NK-92 treated with Interleukin-12 subunit alpha and Interleukin-12 subunit beta, amount 100 ng/mL, for 24 hours (cell line): ENCODE results near the gene AGXT2.
"Not testable (repeated sequence)": the region's sequence is repeated elsewhere in the genome, so short reads cannot be mapped to it uniquely, and the experiment has no call there.

Experiments
- DNase-seq: peaks from one replicate; lab custom pipeline; 2025; lab: John Stamatoyannopoulos, UW

AGXT2 gene

GRCh38 chr5:35012796-35013195 is 35.0 kb downstream of the AGXT2 start:
- DNase-seq: no peak

DNA sequence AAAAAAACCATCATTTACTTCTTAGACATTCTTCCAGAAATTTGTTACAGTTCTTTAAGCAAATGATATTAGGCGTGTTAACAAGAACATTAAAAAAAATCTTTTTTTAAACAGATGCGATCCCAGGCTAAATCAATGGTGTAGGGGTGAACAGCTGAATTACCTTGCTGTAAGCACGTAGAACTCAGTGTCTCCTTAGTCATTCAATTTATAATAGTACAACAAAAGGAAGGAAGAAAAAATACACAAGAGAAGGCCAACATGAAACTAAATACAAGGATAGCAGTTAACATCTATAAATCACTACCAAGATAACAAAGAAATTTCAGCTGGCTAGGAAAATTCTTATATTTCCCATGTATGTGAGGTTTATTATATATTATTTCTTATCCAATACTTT is 35.4 kb downstream of the AGXT2 start:
- no peak for DNase-seq

- no peak for DNase-seq
These were observed 37.1 kb downstream of the AGXT2 start for GRCh38 chr5:35010676-35011075.

- DNase-seq: no peak
These were observed 38.1 kb downstream of the AGXT2 start for GRCh38 chr5:35009657-35010056.

DNA sequence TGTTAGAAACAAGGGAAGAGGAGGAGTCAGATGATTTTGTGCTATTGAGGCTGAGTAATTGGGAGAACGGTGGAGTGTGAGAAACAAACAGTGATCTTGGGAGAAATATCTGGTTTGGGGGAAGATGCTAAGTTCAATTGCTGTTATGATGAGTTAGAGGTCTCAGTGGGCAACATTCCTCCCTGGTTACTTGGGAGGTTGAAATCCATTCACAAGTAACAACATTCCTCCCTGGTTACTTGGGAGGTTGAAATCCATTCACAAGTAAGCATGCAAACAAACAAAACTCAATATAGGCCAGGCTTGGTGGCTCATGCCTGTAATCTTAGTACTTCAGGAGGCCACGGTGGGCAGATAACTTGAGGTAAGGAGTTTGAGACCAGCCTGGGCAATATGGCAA is 38.7 kb downstream of the AGXT2 start:
- DNase-seq: no peak

DNA sequence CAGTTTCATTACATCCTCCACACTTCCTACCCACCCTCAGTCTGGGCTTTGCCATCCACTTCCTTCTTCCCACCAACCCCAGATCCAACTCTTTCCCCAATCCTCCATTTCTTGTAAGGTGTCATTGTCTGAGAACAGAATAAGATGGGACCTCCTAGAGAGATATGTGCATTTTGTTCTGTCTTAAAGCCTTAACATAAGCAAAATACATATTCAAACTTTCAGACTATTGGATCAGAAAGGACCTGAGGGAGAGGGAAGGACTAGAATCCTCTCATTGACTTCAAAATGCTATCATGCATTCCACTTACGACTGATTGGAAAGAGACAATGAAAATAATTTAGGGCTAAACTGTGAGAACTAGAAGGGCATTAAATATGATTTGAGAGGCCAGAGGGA is 43.0 kb downstream of the AGXT2 start:
- DNase-seq: no peak

GRCh38 chr5:35004200-35004599 is 43.5 kb downstream of the AGXT2 start:
- DNase-seq: no peak

GRCh38 chr5:35003018-35003957 is 44.5 kb downstream of the AGXT2 start:
- peak; percentile 53 for DNase-seq

GRCh38 chr5:35002459-35002858 is 45.3 kb downstream of the AGXT2 start:
- DNase-seq: no peak

- no peak for DNase-seq
These were observed 45.9 kb downstream of the AGXT2 start for GRCh38 chr5:35001842-35002241.

DNA sequence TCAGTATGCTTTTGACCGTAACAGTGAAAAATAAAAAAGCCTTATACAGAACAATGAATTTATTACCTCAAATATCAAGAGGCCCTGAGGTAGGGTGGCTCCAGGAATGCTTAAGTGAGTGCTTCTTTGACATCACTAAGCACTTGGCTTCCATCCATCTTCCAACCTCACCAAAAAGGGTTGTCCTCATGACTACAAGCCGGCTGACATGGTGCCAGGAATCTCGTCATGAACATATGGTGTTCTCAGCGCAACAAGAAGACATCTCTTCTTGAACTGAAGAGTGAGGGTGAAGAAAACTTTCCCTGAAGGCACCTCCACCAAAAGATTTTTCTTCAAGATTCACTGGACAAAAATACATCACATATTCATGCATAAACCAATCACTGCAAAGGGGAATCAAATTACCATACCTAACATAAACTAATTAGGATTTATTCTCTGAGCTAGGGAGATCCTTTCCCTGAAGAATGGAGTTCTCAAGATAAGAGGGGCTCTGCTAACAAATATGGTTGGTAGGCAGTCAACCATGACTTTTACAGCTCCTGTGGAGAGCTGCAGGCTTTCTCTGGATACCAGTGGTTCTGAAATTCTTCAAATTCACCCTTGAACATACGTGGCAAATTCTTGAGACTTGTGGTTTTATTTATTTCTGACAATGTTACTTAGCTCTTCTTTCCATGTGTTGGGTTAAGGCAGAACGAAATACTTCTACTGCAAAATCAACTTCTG is 49.5 kb downstream of the AGXT2 start:
- no peak for DNase-seq

DNA sequence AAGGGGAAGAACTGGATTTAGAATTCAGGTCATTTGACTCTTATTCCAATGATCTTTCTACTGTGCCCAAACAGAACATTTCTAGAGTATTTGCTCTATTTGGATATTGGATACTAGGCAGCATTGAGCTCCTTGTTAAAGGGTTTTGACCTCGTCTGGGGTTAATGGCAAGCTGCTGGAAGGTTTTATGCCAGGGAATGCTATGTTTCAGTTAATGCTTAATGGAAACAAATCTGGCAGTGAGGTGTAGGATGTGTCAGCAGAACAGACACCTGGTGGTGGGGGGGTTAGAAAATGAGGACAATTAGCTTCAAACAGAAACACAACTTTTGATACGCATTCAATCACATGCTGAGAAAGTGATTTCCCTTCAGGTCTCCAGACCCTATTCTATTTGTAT is 51.5 kb downstream of the AGXT2 start:
- DNase-seq: no peak

DNA sequence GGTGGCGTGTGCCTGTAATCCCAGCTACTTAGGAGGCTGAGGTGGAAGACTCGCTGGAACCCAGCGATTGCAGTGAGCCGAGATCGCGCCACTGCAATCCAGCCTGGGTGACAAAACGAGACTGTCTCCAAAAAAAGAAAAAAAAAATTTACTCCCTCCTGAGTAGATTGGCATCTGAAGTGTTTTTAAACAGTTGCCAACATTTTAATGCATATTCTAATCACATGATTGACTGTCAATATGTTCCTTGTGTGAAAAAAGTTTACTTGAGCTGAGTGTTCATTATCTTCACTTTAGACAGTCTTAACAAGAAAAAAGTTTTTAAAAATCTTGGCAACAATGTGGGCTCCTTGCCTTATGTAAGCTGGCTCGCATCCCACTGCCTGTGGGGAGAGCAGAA is 53.8 kb downstream of the AGXT2 start:
- DNase-seq: no peak

DNA sequence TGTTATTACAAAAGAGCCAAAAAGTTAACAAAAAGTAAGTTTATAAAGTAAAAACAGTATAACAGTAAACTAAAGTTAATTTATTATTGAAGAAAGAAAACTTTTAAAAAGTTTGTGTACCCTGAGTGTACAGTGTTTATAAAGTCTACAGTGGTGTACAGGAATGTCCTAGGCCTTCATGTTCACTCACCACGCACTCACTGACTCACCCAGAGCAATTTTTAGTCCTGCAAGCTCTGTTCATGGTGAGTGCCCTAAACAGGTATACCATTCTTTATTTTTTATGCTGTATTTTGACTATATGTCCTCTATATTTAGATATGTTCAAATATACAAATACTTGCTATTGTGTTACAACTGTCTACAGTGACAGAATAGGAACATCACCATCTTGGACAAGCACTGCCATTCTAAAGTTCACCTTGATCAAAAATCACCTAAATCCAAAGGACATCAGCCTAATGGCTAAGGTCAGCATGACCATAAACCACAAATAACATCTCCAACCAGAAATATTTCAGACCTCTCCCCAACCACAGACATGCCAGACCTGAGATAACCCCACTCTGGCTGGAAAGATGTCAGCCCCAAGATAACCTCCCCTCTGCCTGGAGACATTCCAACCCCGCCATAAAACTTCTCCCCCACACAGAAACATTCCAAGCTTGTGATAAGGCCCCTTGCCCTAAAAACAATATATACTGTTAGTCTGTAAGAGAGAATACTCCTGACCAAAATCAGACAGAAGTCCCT is 56.1 kb downstream of the AGXT2 start:
- DNase-seq: no peak

DNA sequence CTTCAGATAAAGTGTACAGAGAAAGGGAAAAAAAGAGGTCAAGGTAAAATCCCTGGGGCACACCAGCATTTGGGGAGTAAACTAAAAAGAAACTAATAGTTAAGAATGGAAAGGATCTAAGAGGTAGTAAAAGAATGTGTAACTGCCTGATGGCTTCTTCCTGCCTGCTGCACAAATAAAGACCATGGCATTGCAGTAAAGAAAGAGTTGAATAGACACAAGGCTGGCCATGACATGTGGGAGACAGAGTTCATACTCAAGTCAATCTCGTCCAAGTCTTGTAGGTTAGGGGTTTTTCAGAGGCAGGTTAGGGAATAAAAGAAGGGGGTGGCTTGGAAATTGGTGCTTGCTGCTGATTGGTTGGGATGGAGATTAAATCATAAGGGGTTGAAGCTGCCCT is 60.8 kb downstream of the AGXT2 start:
- no peak for DNase-seq

- DNase-seq: no peak
These were observed 64.9 kb downstream of the AGXT2 start for GRCh38 chr5:34982823-34983222.

DNA sequence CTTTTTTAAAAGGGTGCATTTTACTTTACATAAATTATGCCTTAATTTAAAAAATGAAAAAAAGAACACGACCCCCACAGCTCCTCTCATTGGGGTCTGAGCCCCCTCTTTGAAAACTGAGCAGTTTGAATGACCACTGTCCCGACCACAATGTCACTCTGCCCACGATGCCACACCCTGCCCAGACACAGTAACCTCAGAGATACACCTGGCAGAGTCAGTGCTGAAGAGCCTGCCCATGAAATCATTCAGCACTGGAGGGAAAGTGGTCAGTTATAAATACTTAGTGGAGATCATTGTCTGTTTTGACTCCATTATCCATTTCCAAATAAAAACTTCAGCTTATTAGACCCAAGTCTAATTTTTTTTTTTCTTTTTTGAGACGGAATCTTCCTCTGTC is 69.1 kb downstream of the AGXT2 start:
- no peak for DNase-seq

DNA sequence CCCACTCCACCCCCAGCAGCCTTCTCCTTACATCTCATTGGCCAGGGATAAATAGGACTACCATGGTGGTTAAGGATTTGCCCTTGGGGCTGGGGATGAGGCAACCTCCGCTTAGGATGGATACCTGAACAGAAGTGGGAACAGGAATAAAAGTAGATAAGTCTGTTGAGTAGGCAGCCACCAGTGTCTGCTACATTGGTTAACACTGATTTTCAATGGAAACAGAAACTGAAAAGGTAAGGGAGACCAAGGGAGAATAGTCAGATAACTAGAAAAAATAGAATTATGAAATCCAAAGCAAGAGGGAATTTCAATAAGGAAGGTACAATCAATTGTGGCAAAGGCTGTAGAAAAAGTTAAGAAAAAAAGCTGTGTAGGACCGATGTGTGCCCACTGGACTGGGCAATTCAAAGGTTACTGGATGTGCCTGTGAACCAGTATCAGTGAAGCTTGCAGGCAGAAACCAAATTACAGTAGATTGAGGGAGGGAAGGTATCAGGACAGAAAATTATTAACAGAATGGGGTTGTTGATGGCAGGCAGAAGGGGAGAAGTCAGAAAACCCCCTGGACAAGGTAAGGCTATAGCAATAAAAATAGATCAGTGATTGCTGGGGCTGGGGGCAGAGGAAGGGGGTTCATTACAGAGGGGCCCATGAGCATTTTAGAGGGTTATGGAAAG is 69.7 kb downstream of the AGXT2 start:
- no peak for DNase-seq

- no peak for DNase-seq
These were observed 71.4 kb downstream of the AGXT2 start for GRCh38 chr5:34976347-34976746.

- DNase-seq: not testable (repeated sequence)
These were observed 76.1 kb downstream of the AGXT2 start for GRCh38 chr5:34971655-34972054.

GRCh38 chr5:34970552-34970951 is 77.2 kb downstream of the AGXT2 start:
- no peak for DNase-seq

DNA sequence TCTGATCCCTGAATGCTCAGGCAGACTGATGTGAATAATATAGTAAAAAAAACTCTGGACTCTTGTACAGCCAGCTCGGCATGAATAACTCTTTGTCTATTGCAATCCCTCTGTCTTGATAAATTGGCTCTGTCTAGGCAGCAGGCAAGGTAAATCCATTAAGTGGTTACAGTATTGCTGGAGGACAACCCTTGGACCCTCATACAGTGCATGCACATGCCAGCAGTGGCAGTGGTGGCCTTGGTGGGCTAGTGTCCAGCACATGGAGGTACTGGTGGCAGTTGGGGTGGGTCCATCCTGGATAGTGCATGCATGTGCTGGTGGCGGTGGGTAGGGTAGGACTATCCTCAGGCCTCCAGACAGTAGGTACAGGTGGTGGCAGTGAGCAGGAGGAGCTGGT is 79.5 kb downstream of the AGXT2 start:
- DNase-seq: no peak
